ENCODE results near the gene KLHL3.

DNA sequence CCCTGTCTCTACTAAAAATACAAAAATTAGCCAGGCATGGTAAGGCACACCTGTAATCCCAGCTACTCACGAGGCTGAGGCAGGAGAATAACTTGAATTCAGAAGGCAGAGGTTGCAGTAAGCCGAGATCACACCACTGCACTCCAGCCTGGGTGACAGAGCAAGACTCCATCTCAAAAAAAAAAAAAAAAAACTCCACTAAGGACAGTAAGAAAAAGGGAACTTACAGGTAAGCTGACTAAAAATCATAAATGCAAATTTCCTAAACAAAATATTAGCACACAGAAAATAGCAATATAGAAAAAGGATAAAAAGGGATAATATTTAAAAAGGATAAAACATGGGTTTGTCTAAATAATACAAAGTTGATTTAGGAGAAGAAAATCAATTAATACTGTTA is 46.2 kb upstream of the KLHL3 start:
- TF ChIP-seq CTCF (IDR thresholded peaks at IDR 0.05; ENCODE audit: low read depth, low read length, missing input control) (no peak), GABPA (IDR thresholded peaks at IDR 0.05 in 1 of 2, conservative IDR thresholded peaks at IDR 0.05 in 1 of 2) (no peak), TAF1 (conservative IDR thresholded peaks at IDR 0.05) (no peak), YY1 (IDR thresholded peaks at IDR 0.05) (no peak), EGR1 (IDR thresholded peaks at IDR 0.05; ENCODE audit: low read depth in 2 of 2) (no peak), RXRA (IDR thresholded peaks at IDR 0.05) (no peak)

Measured in liver (tissue), 3 donors.